ENCODE data around the gene SNAP47. TPM values are rescaled to one million over a fixed set of nuclear protein-coding genes. Genes with fewer than 3 reads are reported as not detected.

SNAP47 gene
- total and polyA plus RNA-seq, 9 of the 15 experiments (the other 6 are each of a cell fraction or from before 2014, with no cell fraction given), result 2.5 to 41.3 (median 32.6) TPM

- intact Hi-C loops (cut with micrococcal nuclease), result no loop called here
- no peaks in the 10 kb centered on the region for H3K9me1 ChIP-seq (ENCODE audit: control insufficient read depth, insufficient read depth, low read length)
- FAIRE-seq (no peak), DNase-seq (ENCODE audit: extremely low read depth in 1 of 4, low spot score in 3 of 4) (peak; percentile 85 to 97 (median 96)), ATAC-seq (peak; percentile 77)
- H3K36me3 ChIP-seq (ENCODE audit: control insufficient read depth, insufficient read depth, low read length), result peaks cover 27% of the 10 kb centered on the region; the same call in 2 of the 3 replicates
- ChIA-PET CTCF (ENCODE audit: low intra/inter-chr PET ratio) (no interaction called here), POLR2A (interaction anchor here (0.8 kb wide), 1 partner anchor 13 kb away, joined by 4 read pairs; no protein-coding TSS in a partner anchor)
- H3K27me3 ChIP-seq (ENCODE audit: control insufficient read depth in 2 of 2, insufficient read depth in 2 of 2, low read length in 2 of 2), result no peaks in the 10 kb centered on the region
- 7% methylated on average over 31 of the region's 51 CpGs for WGBS (ENCODE audit: insufficient coverage, low coverage, missing lambda C conversion rate)
- H3K4me1 ChIP-seq (replicated peaks in 1 of 2; ENCODE audit: control insufficient read depth in 2 of 2, insufficient read depth in 2 of 2, low read length in 2 of 2), result peaks cover 13 to 60% of the 10 kb centered on the region in 2 experiments
- peak overlapping the region; percentile 76 for H2AFZ ChIP-seq (ENCODE audit: low read depth, low read length)
- no peak overlapping the region; the same call in 2 of the 3 replicates for H3K27ac ChIP-seq (ENCODE audit: extremely low read depth, low read depth, low read length)
- 0 out of 2 replicates have a peak, but pooled peaks cover 3% of the 10 kb centered on the region for H3K9me3 ChIP-seq (replicated peaks; ENCODE audit: control insufficient read depth, insufficient read depth, low read depth, low read length)
- no TSS peak for BruUV-seq (replicated peaks)
- peaks cover 14% of the 10 kb centered on the region; the same call in 1 of the 2 replicates for H4K20me1 ChIP-seq (replicated peaks; ENCODE audit: control insufficient read depth, insufficient read depth, low read length)
- peak overlapping the region; percentile 87 for H3K4me2 ChIP-seq (ENCODE audit: insufficient read depth, low read length)
- peaks cover 6% of the 10 kb centered on the region; the same call in 2 of the 3 replicates for H3K79me2 ChIP-seq (ENCODE audit: control insufficient read depth, insufficient read depth, low read length)
- peak overlapping the region; percentile 38 for H3K4me3 ChIP-seq
- in situ Hi-C loops (cut with MboI), result no loop called here
- H3K9ac ChIP-seq (ENCODE audit: insufficient read depth in 1 of 2, low read depth in 2 of 2, low read length in 2 of 2), result peak overlapping the region in 1 of 2 experiments; percentile 90; a peak in 2 of 4 replicates
- TF ChIP-seq NFE2 (IDR thresholded peaks at IDR 0.05; ENCODE audit: low read depth) (no peak), ZBTB9 (CRISPR knock-in tag; IDR thresholded peaks at IDR 0.05) (peak; percentile 81; the same call in 1 of the 2 replicates), ZBTB7A (IDR thresholded peaks at IDR 0.05; ENCODE audit: borderline replicate concordance, control insufficient read depth, low read depth, low read length) (peak; percentile 53; the same call in 1 of the 2 replicates), POLR2AphosphoS5 (IDR thresholded peaks at IDR 0.05; ENCODE audit: control insufficient read depth, insufficient read depth, low read depth, low read length) (no peak), MAZ (CRISPR knock-in tag; conservative IDR thresholded peaks at IDR 0.05 in 1 of 2, IDR thresholded peaks at IDR 0.05 in 1 of 2) (peak; percentile 65 to 75; a peak in 3 of 4 replicates), ATF3 (IDR thresholded peaks at IDR 0.05) (0 out of 2 replicates have a peak, but pooled peaks have one; percentile 18), ATF3 (CRISPR knock-in tag; conservative IDR thresholded peaks at IDR 0.05) (no peak), TCF15 (CRISPR knock-in tag; IDR thresholded peaks at IDR 0.05) (0 out of 2 replicates have a peak, but pooled peaks have one; percentile 12), PHF8 (IDR thresholded peaks at IDR 0.05; ENCODE audit: borderline replicate concordance, low read length) (peak; percentile 24; the same call in 1 of the 2 replicates), VEZF1 (CRISPR knock-in tag; IDR thresholded peaks at IDR 0.05) (peak; percentile 85), RB1 (IDR thresholded peaks at IDR 0.05; ENCODE audit: low read depth) (peak; percentile 38; the same call in 1 of the 2 replicates), NCOR1 (IDR thresholded peaks at IDR 0.05) (no peak)
- TF ChIP-seq, protein P1, sequence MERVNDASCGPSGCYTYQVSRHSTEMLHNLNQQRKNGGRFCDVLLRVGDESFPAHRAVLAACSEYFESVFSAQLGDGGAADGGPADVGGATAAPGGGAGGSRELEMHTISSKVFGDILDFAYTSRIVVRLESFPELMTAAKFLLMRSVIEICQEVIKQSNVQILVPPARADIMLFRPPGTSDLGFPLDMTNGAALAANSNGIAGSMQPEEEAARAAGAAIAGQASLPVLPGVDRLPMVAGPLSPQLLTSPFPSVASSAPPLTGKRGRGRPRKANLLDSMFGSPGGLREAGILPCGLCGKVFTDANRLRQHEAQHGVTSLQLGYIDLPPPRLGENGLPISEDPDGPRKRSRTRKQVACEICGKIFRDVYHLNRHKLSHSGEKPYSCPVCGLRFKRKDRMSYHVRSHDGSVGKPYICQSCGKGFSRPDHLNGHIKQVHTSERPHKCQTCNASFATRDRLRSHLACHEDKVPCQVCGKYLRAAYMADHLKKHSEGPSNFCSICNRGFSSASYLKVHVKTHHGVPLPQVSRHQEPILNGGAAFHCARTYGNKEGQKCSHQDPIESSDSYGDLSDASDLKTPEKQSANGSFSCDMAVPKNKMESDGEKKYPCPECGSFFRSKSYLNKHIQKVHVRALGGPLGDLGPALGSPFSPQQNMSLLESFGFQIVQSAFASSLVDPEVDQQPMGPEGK (CRISPR knock-in tag; IDR thresholded peaks at IDR 0.05; ENCODE audit: borderline replicate concordance), result peak; percentile 53; the same call in 1 of the 2 replicates
Observed at GRCh38 chr1:227728059-227728891, 7.0 kb upstream of the SNAP47 start.
